GM12872 (cell line): ENCODE measurements around the gene TSPAN16.

Experiments used
- TF ChIP-seq, protein P1 (sequence below): IDR thresholded peaks from 3 replicates; pipeline ENCODE4 v1.5.1; 2011; ENCODE audit warnings: low read depth, mild to moderate bottlenecking, low read length, moderate library complexity; ENCODE audit not compliant: insufficient read depth

Gene TSPAN16

DNA sequence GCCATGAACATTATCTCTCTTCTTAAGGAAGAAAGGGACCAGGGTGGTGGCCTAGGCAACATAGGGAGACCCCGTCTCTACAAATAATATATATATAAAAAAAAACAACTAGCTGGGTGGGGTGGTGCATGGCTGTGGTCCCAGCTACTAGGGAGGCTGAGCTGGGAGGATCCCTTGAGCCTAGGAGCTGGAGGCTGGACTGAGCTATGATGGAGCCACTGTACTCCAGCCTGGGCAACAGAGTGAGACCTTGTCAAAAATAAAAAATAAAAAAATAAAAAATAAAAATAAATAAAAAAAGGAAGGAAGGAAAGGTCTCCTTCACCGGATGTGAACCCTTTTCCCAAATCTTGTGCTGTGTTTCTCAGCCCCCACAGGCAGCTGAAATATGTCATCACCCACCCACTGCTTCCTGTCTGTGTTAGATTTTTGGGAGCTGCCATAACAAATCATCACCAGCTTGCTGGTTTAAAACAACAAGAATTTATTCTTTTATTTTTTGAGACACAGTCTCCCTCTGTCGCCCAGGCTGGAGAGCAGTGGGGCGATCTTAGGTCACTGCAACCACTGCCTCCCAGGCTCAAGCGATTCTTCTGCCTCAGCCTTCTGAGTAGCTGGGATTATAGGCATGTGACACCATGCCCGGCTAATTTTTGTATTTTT, 9.5 kb upstream of the TSPAN16 start:
- TF ChIP-seq, protein P1, sequence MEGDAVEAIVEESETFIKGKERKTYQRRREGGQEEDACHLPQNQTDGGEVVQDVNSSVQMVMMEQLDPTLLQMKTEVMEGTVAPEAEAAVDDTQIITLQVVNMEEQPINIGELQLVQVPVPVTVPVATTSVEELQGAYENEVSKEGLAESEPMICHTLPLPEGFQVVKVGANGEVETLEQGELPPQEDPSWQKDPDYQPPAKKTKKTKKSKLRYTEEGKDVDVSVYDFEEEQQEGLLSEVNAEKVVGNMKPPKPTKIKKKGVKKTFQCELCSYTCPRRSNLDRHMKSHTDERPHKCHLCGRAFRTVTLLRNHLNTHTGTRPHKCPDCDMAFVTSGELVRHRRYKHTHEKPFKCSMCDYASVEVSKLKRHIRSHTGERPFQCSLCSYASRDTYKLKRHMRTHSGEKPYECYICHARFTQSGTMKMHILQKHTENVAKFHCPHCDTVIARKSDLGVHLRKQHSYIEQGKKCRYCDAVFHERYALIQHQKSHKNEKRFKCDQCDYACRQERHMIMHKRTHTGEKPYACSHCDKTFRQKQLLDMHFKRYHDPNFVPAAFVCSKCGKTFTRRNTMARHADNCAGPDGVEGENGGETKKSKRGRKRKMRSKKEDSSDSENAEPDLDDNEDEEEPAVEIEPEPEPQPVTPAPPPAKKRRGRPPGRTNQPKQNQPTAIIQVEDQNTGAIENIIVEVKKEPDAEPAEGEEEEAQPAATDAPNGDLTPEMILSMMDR, result no peak

DNA sequence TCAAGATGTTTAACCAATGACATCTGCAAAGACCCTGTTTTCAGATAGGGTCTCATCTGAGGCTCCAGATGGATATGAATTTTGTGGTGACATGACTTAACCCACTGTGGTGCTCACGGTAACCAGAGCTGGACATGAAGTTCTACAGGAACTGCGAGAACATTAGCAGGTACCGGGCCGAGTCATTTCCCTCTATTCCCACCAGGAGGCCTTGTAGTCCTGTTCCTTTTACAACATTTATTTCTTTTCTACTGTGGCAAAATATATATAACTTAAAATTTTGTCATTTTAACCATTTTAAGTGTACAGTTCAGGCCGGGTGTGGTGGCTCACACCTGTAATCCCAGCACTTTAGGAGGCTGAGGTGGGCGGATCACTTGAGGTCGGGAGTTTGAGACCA, 7.6 kb upstream of the TSPAN16 start:
- TF ChIP-seq, protein P1, result peak; percentile 47

DNA sequence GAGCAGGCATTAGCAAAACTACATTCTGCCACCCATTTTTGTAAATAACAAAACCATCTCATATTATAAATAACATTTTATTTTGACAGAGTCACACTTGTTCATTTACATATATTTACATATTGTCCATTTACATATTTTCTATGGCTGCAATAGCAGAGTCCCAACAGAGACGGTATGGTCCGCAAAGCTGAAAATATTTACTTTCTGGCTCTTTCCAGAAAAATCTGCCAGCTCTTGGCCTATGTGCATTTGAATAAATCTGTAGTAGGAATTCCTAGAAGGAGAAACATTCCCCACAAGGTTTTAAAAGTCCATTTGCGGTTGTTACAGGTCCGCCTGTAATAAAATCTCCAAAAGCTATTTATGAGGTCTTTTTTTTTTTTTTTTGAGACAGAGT, 5.7 kb upstream of the TSPAN16 start:
- TF ChIP-seq, protein P1, result no peak

DNA sequence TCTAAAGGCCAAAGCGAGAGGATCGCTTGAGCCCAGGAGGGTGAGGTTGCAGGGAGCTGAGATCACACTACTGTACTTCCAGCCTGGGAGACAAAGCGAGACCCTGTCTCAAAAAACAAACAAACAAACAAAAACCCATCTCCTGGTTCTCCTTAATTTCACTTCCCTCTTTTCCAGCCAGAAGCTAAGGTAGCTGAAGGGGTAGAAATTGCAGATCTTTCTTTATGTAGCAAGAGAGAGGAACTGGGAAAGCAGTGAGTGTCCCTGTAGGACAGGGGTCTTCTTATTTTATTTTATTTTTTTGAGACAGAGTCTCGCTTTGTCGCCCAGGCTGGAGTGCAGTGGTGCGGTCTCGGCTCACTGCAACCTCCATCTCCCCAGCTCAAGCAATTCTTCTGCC, 4.5 kb upstream of the TSPAN16 start:
- TF ChIP-seq, protein P1, result no peak

DNA sequence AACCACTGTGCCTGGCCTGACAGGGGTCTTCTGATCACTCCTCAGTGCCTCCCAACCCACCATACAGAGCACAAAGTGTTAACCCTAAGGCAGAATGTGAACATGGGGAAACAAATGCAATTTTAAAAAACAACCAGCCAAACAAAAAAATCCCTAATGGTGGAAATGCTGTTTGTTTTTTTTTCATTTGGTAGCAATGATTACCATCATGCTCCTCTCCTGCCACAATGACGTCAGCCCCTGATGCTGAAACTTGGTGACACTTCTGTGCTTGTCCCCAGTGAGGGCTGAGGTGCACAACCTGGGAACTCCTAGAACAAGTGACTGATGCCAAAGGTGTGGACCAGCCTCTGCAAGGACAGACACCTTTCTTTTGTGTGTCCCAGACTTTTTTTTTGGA, 4.0 kb upstream of the TSPAN16 start:
- TF ChIP-seq, protein P1, result no peak

DNA sequence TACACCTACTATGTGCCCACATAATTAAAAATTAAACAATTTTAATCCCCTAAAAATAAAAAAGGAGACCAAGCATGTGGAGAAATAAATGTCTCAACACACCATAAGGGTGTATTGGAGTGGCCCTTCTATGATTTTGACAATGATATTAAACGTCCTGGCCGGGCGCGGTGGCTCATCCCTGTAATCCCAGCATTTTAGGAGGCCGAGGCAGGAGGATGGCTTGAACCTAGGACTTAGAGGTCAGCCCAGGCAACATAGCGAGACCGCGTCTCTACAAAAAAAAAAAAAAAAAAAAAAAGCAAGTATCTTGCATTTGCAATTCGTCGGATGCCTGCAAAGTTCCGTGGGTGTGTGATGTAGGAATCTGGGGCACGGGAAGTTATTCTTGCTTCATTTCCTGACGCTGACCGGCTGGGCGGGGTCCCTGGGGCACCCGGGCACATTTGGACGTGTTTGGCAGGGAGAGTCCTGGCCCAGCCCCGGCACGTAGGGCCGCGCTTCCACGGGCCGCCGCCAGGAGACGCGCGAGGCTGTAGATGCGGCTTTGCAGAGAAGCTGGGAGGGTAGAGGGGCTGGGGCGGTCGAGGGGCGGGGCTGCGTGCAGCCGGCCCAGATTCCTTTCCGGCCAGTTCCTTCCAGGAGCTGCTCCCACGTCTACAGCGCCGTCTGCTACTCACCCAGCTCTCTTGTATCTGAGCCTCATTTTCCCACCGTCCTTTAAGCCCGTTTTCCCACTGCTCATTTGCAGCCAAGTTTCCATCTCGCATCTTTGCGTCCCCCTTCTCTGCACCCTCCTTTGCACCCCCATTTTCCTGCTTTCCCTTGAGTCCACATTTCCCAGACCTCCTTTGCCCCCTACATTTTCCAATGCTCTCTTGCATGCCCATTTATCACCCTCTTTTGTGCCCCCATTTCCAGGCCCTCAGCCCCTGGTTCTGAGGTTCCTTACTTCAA, 2.2 kb upstream of the TSPAN16 start:
- TF ChIP-seq, protein P1, result peak; percentile 97

DNA sequence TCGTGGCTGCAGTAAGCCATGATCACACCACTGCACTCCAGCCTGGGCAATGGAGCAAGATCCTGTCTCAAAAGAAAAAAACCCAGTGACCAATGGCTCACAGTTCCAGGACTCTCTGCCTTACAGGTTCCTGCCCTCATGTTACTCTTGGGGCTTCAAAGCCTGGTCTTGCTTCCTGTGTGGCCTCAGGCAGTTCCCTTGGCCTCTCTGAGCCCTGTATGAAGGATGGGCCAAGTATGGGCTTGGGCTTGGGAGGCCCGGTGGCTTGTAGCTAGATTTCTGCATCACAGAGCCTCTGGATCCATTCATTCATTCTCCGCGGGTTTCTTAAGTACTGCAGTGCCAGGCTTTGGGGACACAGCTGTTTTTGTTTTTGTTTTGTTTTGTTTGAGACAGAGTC, 780 bp upstream of the TSPAN16 start:
- TF ChIP-seq, protein P1, result no peak
